Renal pelvis (tissue), 4 donors: Measurements from ENCODE around the gene IFTAP. TPM values are rescaled to one million over a fixed set of nuclear protein-coding genes. Genes with fewer than 3 reads are reported as not detected.
"Not testable (repeated sequence)": the region's sequence is repeated elsewhere in the genome, so short reads cannot be mapped to it uniquely, and the experiment has no call there.

ENCODE experiments used
- DNase-seq: peaks from one replicate; pipeline ENCODE4 v3.0.0-alpha.2; 2013
- polyA plus RNA-seq, 3 donors: library from polyadenylated mRNA; unstranded; fragments of 120-200 nt; gene quantifications; one replicate each; pipeline ENCODE4 v1.2.1, GENCODE V29; 2013; ENCODE audit not compliant: insufficient read length in 3 of 3

Gene IFTAP
- polyA plus RNA-seq, 3 donors = 43.4 to 53.4 (median 44.7) TPM

- DNase-seq = no peak
Measured at GRCh38 chr11:36623494-36623893, 29.2 kb downstream of the IFTAP start.

GRCh38 chr11:36627006-36627405 is 32.7 kb downstream of the IFTAP start:
- DNase-seq = no peak

GRCh38 chr11:36627471-36627870 is 33.2 kb downstream of the IFTAP start:
- no peak for DNase-seq

- DNase-seq = no peak
Measured at GRCh38 chr11:36628141-36628540, 33.8 kb downstream of the IFTAP start.

- DNase-seq = no peak
Measured at GRCh38 chr11:36628765-36629244, 34.5 kb downstream of the IFTAP start.

- no peak for DNase-seq
Measured at GRCh38 chr11:36631774-36632173, 37.5 kb downstream of the IFTAP start.

GRCh38 chr11:36635066-36635862 is 41.0 kb downstream of the IFTAP start:
- DNase-seq = no peak

GRCh38 chr11:36638556-36638955 is 44.3 kb downstream of the IFTAP start:
- no peak for DNase-seq

GRCh38 chr11:36657610-36658267 is 63.4 kb downstream of the IFTAP start:
- no peak for DNase-seq

GRCh38 chr11:36661359-36661758 is 67.1 kb downstream of the IFTAP start:
- DNase-seq = not testable (repeated sequence)

GRCh38 chr11:36672815-36673450 is 78.6 kb downstream of the IFTAP start:
- DNase-seq = no peak

- DNase-seq = not testable (repeated sequence)
Measured at GRCh38 chr11:36679547-36679946, 85.2 kb downstream of the IFTAP start.

GRCh38 chr11:36683818-36684217 is 89.5 kb downstream of the IFTAP start:
- no peak for DNase-seq

GRCh38 chr11:36684840-36685801 is 90.8 kb downstream of the IFTAP start:
- no peak for DNase-seq

GRCh38 chr11:36688132-36688531 is 93.8 kb downstream of the IFTAP start:
- no peak for DNase-seq

GRCh38 chr11:36688571-36689291 is 94.4 kb downstream of the IFTAP start:
- DNase-seq = no peak

- no peak for DNase-seq
Measured at GRCh38 chr11:36689442-36689841, 95.1 kb downstream of the IFTAP start.

GRCh38 chr11:36692704-36693103 is 98.4 kb downstream of the IFTAP start:
- peak; percentile 47 for DNase-seq

GRCh38 chr11:36693139-36693843 is 99.0 kb downstream of the IFTAP start:
- no peak for DNase-seq

- DNase-seq = no peak
Measured at GRCh38 chr11:36695111-36695510, 100.8 kb downstream of the IFTAP start.
